SK-N-SH (cell line): ENCODE data around the gene FBXO40. TPM values are rescaled to one million over a fixed set of nuclear protein-coding genes. Genes with fewer than 3 reads are reported as not detected.

Source experiments
- CTCF ChIA-PET: fragments of 300-600, 350-600 bp; formaldehyde crosslinking; extraction: SDS; loops from one replicate; lab custom pipeline; 2021; lab: Yijun Ruan, JAX
- POLR2A ChIA-PET: fragments of 350-600 bp; sonication (Branson Sonifier 250); formaldehyde crosslinking; extraction: SDS; loops from one replicate; lab custom pipeline; 2020; ENCODE audit warnings: antibody characterized with exemption, inconsistent platforms; lab: Yijun Ruan, JAX
- DNase-seq: peaks from one replicate; pipeline ENCODE4 v3.0.0; 2012
- H2AFZ ChIP-seq: fragments of 200-600 bp; sonication (generic); 2 replicates; pipeline ENCODE4 v1.8.1; 2016; ENCODE audit warnings: antibody characterized with exemption, mild to moderate bottlenecking, low read depth
- H3F3A ChIP-seq: fragments of 200-600 bp; sonication (generic); replicated peaks from 2 replicates; pipeline ENCODE3; 2016; ENCODE audit warnings: antibody characterized with exemption, mild to moderate bottlenecking; ENCODE audit not compliant: insufficient read depth
- H3K27ac ChIP-seq, 2 experiments: fragments of 200-500 bp in 1 of 2; fragments of 200-600 bp in 1 of 2; sonication (Bioruptor generic) in 1 of 2; sonication (generic), shearing (Covaris generic) in 1 of 2; 2 replicates each; pipeline versions ENCODE4 v1.5.1 to v1.6.1; 2014 to 2016; ENCODE audit warnings: low read depth in 2 of 2, inconsistent platforms in 1 of 2, low read length in 1 of 2, mild to moderate bottlenecking in 1 of 2, mixed read lengths in 1 of 2
- H3K27me3 ChIP-seq: fragments of 200-600 bp; sonication (generic), shearing (Covaris generic); 2 replicates; pipeline ENCODE4 v1.6.1; 2016; ENCODE audit warnings: mixed run types; ENCODE audit not compliant: insufficient read depth
- H3K36me3 ChIP-seq, 2 experiments: fragments of 200-500 bp in 1 of 2; fragments of 200-600 bp in 1 of 2; sonication (Bioruptor generic) in 1 of 2; sonication (generic) in 1 of 2; replicated peaks in 1 of 2; 2 replicates each; pipeline versions ENCODE3 to v1.5.1; 2014 to 2016; ENCODE audit warnings: low read length in 1 of 2, mild to moderate bottlenecking in 1 of 2; ENCODE audit not compliant: insufficient read depth in 2 of 2, control insufficient read depth in 1 of 2
- H3K4me1 ChIP-seq, 2 experiments: fragments of 200-500 bp in 1 of 2; fragments of 200-600 bp in 1 of 2; sonication (Bioruptor generic) in 1 of 2; sonication (generic), shearing (Covaris generic) in 1 of 2; 2 replicates each; pipeline versions ENCODE4 v1.5.1 to v1.6.1; 2014 to 2016; ENCODE audit warnings: low read depth in 1 of 2, low read length in 1 of 2, mixed run types in 1 of 2; ENCODE audit not compliant: insufficient read depth in 2 of 2, control insufficient read depth in 1 of 2
- H3K4me2 ChIP-seq: fragments of 200-600 bp; sonication (generic), shearing (Covaris generic); 2 replicates; pipeline ENCODE4 v1.6.1; 2017; ENCODE audit warnings: mixed run types
- H3K4me3 ChIP-seq, 2 experiments: fragments of 200-500 bp in 1 of 2; fragments of 200-600 bp in 1 of 2; sonication (Bioruptor generic) in 1 of 2; sonication (generic), shearing (Covaris generic) in 1 of 2; 2 replicates each; pipeline versions ENCODE4 v1.5.1 to v1.8.1; 2014 to 2016; ENCODE audit warnings: low read depth in 2 of 2, inconsistent platforms in 1 of 2, low read length in 1 of 2, mild to moderate bottlenecking in 1 of 2, mixed read lengths in 1 of 2, moderate library complexity in 1 of 2
- H3K79me2 ChIP-seq: fragments of 200-600 bp; sonication (generic); 2 replicates; pipeline ENCODE4 v1.8.1; 2017; ENCODE audit warnings: mild to moderate bottlenecking; ENCODE audit not compliant: insufficient read depth
- H3K9ac ChIP-seq: fragments of 200-600 bp; sonication (generic); 2 replicates; pipeline ENCODE4 v1.6.1; 2017; ENCODE audit warnings: mixed run types
- H3K9me2 ChIP-seq: fragments of 200-600 bp; sonication (generic); 2 replicates; pipeline ENCODE4 v1.6.1; 2017; ENCODE audit warnings: mixed run types
- H3K9me3 ChIP-seq: fragments of 200-600 bp; sonication (generic); 2 replicates; pipeline ENCODE4 v1.6.1; 2017; ENCODE audit warnings: mixed run types, mild to moderate bottlenecking, moderate library complexity
- H4K20me1 ChIP-seq: fragments of 200-600 bp; sonication (generic); 2 replicates; pipeline ENCODE4 v1.6.1; 2017; ENCODE audit warnings: mild to moderate bottlenecking, mixed run types; ENCODE audit not compliant: insufficient read depth
- CHD2 ChIP-seq: fragments of 150-350 bp; IDR thresholded peaks from 2 replicates; pipeline ENCODE4 v1.6.1; 2018; ENCODE audit warnings: low read length; ENCODE audit not compliant: partially characterized antibody
- EP300 ChIP-seq, 2 experiments: IDR thresholded peaks; 2 replicates each; pipeline versions ENCODE4 v1.4.0 to v1.6.1; 2012; ENCODE audit warnings: borderline replicate concordance in 1 of 2, low read depth in 1 of 2, low read length in 1 of 2
- GATA2 ChIP-seq: sonication (generic); formaldehyde crosslinking; IDR thresholded peaks from 2 replicates; pipeline ENCODE4 v1.5.0; 2020; ENCODE audit warnings: mild to moderate bottlenecking, missing genetic modification reagents
- IRF3 ChIP-seq: fragments of 150-350 bp; IDR thresholded peaks from 2 replicates; pipeline ENCODE4 v1.6.1; 2016; ENCODE audit warnings: mild to moderate bottlenecking, low read depth, low read length
- MAX ChIP-seq: IDR thresholded peaks from 2 replicates; pipeline ENCODE4 v1.4.0; 2012; ENCODE audit warnings: low read depth
- MEF2A ChIP-seq: IDR thresholded peaks from 2 replicates; pipeline ENCODE4 v1.4.0; 2012; ENCODE audit warnings: low read depth, borderline replicate concordance
- NFIC ChIP-seq: IDR thresholded peaks from 2 replicates; pipeline ENCODE4 v1.4.0; 2012; ENCODE audit warnings: borderline replicate concordance
- NRF1 ChIP-seq: IDR thresholded peaks from 2 replicates; pipeline ENCODE4 v1.6.1; 2012; ENCODE audit warnings: low read depth, mild to moderate bottlenecking, low read length
- RAD21 ChIP-seq: IDR thresholded peaks from 2 replicates; pipeline ENCODE4 v1.6.1; 2012; ENCODE audit warnings: mild to moderate bottlenecking, low read length
- RFX5 ChIP-seq: IDR thresholded peaks from 2 replicates; pipeline ENCODE4 v1.6.1; 2012; ENCODE audit warnings: mild to moderate bottlenecking, improper control_type of control experiment, low read length
- RXRA ChIP-seq: IDR thresholded peaks from 2 replicates; pipeline ENCODE4 v1.4.0; 2012; ENCODE audit warnings: low read depth, mild to moderate bottlenecking, borderline replicate concordance
- SIN3A ChIP-seq: IDR thresholded peaks from 2 replicates; pipeline ENCODE4 v1.6.1; 2012; ENCODE audit warnings: low read depth, mild to moderate bottlenecking, low read length, moderate library complexity, borderline replicate concordance
- TCF12 ChIP-seq: IDR thresholded peaks from 2 replicates; pipeline ENCODE4 v1.4.0; 2012
- TEAD4 ChIP-seq: IDR thresholded peaks from 2 replicates; pipeline ENCODE4 v1.4.0; 2012; ENCODE audit warnings: mild to moderate bottlenecking, borderline replicate concordance; ENCODE audit not compliant: insufficient read depth
- WGBS: methylation state at CpG from one replicate; pipeline ENCODE4 v1.1.6; 2017; ENCODE audit warnings: low lambda C conversion rate; 5-methylcytosine and 5-hydroxymethylcytosine counted together
- polyA plus RNA-seq, 3 experiments: library from polyadenylated mRNA; depleted of rRNA; stranded (reverse); fragments of >200 nt; gene quantifications; 2 replicates each; pipeline ENCODE4 v1.2.3, GENCODE V29; 2012
- TF ChIP-seq, protein P1 (sequence below): IDR thresholded peaks from 2 replicates; pipeline ENCODE4 v1.6.1; 2012; ENCODE audit warnings: mild to moderate bottlenecking, low read depth, low read length, moderate library complexity

FBXO40 gene
- polyA plus RNA-seq, 1 of the 3 experiments (the other 2 are of a cell fraction): not detected

DNA sequence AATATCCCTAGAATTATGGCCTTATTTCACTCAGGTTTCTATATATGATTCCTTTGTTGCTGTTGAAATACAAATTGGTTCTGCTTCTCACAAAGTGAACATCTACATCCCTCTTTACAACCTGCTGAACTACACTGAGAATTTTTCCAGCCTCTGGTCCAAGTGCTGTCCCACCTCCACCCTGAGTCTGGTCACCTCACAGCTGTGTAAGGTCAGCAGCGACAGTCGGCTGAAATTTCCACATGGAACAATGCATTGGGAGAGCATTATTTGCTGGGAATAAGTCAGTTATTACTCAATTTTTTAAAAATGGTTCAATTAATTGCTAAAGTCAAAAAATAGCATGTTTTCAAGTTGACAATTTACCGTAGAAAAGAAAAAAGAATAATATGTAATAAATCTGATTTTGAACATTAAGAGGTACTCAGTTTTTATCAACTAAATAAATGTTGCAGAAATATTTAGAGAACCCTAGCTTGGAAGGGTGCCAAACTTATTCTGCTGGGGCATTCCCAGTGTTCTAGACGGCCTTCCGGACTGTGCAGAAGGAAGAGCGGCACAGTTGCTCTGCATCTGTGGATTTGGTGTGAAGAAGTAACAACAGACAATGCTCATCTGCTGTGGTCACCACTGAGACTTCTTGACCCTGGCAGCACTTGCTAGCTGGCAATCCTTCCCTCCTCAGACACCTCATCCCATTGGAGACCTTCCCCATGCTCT is 65.7 kb downstream of the FBXO40 start:
- ChIA-PET POLR2A (no interaction called here), CTCF (no interaction called here)
- Histone ChIP-seq H2AFZ (no peak overlapping the region), H3K4me2 (no peak overlapping the region), H3K27me3 (no peaks in the 10 kb centered on the region), H3K27ac (no peak overlapping the region), H3K4me1 (no peaks in the 10 kb centered on the region; a peak in 1 of 4 replicates), H3K4me3 (no peak overlapping the region), H3K9me2 (no peaks in the 10 kb centered on the region), H3K79me2 (no peaks in the 10 kb centered on the region), H3K9me3 (no peaks in the 10 kb centered on the region; the same call in 1 of the 2 replicates), H3K9ac (no peak overlapping the region), H3F3A (no peaks in the 10 kb centered on the region), H3K36me3 (peaks cover 15 to 22% of the 10 kb centered on the region in 2 experiments), H4K20me1 (no peaks in the 10 kb centered on the region)
- WGBS: 95% methylated on average over 6 of the region's 6 CpGs
- no peak for DNase-seq
- TF ChIP-seq RFX5: no peak
- no peak for TF ChIP-seq MAX
- TF ChIP-seq IRF3: no peak
- no peak for TF ChIP-seq GATA2 (CRISPR knock-in tag)
- no peak for TF ChIP-seq CHD2
- TF ChIP-seq, protein P1, sequence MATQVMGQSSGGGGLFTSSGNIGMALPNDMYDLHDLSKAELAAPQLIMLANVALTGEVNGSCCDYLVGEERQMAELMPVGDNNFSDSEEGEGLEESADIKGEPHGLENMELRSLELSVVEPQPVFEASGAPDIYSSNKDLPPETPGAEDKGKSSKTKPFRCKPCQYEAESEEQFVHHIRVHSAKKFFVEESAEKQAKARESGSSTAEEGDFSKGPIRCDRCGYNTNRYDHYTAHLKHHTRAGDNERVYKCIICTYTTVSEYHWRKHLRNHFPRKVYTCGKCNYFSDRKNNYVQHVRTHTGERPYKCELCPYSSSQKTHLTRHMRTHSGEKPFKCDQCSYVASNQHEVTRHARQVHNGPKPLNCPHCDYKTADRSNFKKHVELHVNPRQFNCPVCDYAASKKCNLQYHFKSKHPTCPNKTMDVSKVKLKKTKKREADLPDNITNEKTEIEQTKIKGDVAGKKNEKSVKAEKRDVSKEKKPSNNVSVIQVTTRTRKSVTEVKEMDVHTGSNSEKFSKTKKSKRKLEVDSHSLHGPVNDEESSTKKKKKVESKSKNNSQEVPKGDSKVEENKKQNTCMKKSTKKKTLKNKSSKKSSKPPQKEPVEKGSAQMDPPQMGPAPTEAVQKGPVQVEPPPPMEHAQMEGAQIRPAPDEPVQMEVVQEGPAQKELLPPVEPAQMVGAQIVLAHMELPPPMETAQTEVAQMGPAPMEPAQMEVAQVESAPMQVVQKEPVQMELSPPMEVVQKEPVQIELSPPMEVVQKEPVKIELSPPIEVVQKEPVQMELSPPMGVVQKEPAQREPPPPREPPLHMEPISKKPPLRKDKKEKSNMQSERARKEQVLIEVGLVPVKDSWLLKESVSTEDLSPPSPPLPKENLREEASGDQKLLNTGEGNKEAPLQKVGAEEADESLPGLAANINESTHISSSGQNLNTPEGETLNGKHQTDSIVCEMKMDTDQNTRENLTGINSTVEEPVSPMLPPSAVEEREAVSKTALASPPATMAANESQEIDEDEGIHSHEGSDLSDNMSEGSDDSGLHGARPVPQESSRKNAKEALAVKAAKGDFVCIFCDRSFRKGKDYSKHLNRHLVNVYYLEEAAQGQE: no peak
- no peak for TF ChIP-seq RXRA
- TF ChIP-seq TCF12: no peak
- no peak for TF ChIP-seq SIN3A
- no peak for TF ChIP-seq NRF1

DNA sequence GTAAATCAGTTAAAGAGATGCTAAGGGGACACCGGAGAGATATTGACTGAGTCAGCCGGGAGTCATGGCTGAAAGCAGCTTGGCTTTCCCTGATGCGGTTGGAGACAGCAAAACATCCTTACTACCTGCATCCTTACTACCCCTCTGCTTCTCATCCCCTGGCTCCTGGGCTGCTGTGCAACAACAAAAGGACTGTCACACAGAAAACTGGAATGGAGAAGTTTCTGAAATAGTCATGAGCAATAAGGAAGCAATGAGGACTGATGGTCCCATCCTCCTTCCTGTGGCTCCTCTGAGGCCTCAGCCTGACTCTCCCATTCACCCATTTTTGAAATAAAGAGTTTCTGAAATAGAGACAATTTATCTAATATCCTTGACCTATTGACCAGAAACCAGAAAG is 66.4 kb downstream of the FBXO40 start:
- 95% methylated on average over 3 of the region's 3 CpGs for WGBS
- no peaks in the 10 kb centered on the region; the same call in 1 of the 2 replicates for H3K9me3 ChIP-seq
- POLR2A ChIA-PET: no interaction called here
- H3K27me3 ChIP-seq: no peaks in the 10 kb centered on the region
- H3K36me3 ChIP-seq: peaks cover 21 to 29% of the 10 kb centered on the region in 2 experiments
- H2AFZ ChIP-seq: no peak overlapping the region
- CTCF ChIA-PET: no interaction called here
- H3K4me2 ChIP-seq: no peak overlapping the region
- H3K9me2 ChIP-seq: no peaks in the 10 kb centered on the region
- H3K4me1 ChIP-seq: no peaks in the 10 kb centered on the region; a peak in 1 of 4 replicates
- H3K79me2 ChIP-seq: no peaks in the 10 kb centered on the region
- no peak for DNase-seq
- no peak overlapping the region for H3K4me3 ChIP-seq
- no peak overlapping the region for H3K9ac ChIP-seq
- H3K27ac ChIP-seq: no peak overlapping the region
- no peaks in the 10 kb centered on the region for H3F3A ChIP-seq
- no peaks in the 10 kb centered on the region for H4K20me1 ChIP-seq
- TF ChIP-seq, protein P1: no peak
- TF ChIP-seq EP300 (IDR thresholded peaks at IDR 0.05; ENCODE audit: borderline replicate concordance in 1 of 2, low read depth in 1 of 2, low read length in 1 of 2): no peak
- no peak for TF ChIP-seq GATA2 (CRISPR knock-in tag)
- TF ChIP-seq NFIC: no peak
- no peak for TF ChIP-seq MEF2A
- TF ChIP-seq RAD21: no peak
- no peak for TF ChIP-seq MAX
- TF ChIP-seq SIN3A: no peak
- TF ChIP-seq TEAD4: no peak
- no peak for TF ChIP-seq RFX5
